Activated CD8-positive, alpha-beta memory T cell treated with anti-CD3 and anti-CD28 coated beads, Interleukin-2, amount 50 U/mL, for 4 hours (primary cell): ENCODE results near the gene DNAJB7.
A peak's percentile ranks its signal among the peaks of the same experiment; 100 is the strongest.
"Not testable (repeated sequence)": the region's sequence is repeated elsewhere in the genome, so short reads cannot be mapped to it uniquely, and the experiment has no call there.

ENCODE experiments used
- DNase-seq: peaks from one replicate; pipeline ENCODE4 v3.0.0-alpha.2; 2020

DNAJB7 gene

GRCh38 chr22:40862013-40862412 lies at the start of gene DNAJB7:
Gene DNAJB7, minus strand, starts transcription at chr22:40862113. Its CDS starts 119 bp downstream, at chr22:40861994.
- no peak for DNase-seq

DNA sequence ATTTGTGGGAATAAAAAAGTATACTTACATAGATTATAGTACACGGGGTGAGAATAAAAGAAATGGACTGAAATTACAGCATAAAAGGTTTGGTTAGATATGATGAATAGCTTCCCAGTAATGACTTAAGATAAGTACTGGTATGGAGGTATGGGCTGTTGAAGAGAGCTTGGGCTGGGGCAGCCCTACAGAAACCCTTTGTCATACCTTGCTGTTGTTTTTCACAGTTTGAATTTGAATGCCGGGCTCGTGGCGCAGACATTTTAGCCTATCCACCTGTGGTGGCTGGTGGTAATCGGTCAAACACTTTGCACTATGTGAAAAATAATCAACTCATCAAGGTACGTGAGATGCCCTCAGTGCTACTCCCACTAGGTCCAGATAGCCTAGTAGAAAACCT lies 47.0 kb upstream of the DNAJB7 start:
- DNase-seq, result no peak

GRCh38 chr22:40904101-40904500 lies 42.2 kb upstream of the DNAJB7 start:
- no peak for DNase-seq

- no peak for DNase-seq
Observed at GRCh38 chr22:40898850-40899357, 37.0 kb upstream of the DNAJB7 start.

DNA sequence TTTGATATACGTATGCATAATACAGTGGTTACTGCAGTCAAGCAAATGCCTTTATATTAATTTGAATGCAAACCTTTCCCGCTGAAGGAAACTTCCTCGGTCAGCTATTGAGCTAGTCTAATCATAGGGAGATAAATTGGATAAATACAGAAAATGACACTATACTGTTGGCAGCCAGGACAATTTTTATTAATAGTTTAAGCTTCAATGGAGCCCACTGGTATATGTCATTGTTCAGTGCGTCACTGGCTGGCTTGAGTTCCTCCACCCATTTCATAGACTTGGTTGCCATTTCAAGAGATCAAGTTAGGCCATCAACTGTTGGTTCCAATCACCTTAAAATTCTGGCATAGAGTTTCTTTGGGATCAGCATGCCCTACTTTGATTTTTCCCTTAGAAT lies 32.5 kb upstream of the DNAJB7 start:
- DNase-seq, result no peak

DNA sequence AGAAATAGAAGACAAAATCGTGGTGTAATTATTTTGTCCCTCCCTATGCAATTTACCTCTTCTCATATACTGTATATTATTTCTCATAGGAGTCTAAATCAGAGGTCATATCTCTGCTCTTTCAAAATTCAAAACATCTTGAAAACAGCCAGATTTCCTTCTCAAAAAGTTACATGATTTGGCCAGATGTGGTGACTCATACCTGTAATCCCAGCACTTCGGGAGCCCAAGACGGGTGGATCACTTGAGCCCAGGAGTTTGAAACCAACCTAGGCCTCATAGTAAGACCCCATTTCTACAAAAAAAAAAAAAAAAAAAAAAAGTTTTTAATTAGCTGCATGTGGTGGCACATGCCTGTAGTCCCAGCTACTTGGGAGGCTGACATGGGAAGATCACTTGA lies 29.0 kb upstream of the DNAJB7 start:
- no peak for DNase-seq

DNA sequence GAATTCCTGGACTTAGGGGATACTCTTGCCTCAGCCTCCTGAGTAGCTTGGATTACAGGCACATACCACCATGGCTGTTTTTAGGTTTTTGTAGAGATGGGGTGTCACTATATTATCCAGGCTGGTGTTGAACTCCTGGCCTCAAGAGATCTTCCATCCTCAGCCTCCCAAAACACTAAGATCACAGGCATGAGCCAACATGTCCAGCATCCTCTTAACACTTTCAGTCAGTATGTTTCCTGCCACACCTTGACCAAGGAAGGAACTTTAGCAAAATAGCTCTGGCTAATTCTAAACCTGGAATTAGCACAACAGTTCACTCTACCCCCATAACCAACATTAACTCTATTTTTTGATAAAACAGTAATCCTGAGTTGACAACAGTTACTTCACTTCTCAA lies 27.2 kb upstream of the DNAJB7 start:
- no peak for DNase-seq

DNA sequence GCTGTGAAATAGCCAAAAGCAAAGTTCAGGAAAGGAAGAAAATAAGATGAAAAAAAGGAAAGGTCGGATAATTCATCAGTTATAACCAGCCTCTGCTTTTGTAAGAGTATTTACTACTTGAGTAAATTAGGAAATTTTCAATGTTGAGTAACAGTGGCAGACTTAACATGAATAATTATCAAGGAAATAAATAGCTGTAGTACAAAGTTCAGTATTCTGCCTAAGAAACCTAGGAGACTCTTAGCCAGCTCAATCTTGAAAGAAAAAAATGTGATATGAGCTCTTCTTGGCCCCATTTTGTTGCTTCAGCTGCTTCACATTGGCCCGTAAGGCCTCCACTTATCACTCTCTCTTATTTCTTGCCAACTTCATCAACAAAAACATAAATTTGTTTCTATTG lies 17.0 kb upstream of the DNAJB7 start:
- DNase-seq, result no peak

GRCh38 chr22:40877488-40877887 lies 15.6 kb upstream of the DNAJB7 start:
- DNase-seq, result no peak

DNA sequence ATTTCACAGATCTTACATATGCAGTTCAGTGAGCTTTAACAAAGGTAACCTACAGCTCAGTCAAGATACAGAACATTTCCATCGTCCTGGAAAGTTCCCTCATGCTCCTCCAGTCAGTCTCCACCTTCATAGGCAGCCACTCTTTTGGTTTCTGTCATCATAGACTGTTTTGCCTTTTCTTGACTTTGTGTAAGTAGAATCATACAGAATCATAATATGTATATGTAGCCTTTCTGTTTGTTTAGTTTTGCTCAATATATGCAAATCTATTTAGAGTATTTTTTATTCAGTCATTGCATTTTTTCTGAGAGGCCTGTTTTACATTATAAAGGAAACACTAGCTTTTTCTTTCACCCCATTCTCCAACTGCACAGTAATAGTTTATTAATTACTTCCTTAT lies 15.0 kb upstream of the DNAJB7 start:
- no peak for DNase-seq

DNA sequence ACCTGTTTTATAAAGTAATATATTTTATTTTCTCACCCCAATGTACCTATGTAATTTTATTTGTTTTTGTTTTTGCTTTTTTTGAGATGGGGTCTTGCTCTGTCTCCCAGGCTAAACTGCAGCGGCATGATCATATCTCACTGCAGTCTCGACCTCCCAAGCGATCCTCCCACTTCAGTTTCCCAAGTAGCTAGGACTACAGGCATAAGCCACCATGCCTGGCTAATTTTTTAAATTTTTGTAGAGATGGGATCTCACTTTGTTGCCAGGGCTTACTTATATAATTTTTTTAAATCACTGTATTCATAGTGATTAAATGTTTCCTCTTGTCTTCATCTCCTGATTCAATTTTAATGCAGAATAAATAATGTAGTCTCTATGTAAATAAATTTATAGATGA lies 13.2 kb upstream of the DNAJB7 start:
- DNase-seq, result no peak

DNA sequence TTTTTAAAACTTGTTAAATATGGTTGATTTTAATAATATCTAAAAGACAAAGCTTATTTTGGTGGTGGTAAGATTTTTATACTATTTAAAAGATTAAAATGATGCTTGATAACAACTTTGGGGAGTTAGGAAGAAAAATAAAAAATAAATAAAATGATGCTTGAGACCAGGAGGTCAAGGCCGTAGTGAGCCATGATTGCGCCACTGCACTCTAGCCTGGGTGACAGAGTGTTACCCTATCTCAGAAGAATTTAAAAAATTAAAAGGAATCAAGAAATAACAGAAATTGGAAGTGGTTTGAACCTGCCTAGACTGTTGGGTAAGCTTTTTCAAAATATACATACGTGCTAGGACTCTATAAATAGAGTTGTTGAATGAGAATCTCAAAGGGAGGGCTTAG lies 12.1 kb upstream of the DNAJB7 start:
- no peak for DNase-seq

DNA sequence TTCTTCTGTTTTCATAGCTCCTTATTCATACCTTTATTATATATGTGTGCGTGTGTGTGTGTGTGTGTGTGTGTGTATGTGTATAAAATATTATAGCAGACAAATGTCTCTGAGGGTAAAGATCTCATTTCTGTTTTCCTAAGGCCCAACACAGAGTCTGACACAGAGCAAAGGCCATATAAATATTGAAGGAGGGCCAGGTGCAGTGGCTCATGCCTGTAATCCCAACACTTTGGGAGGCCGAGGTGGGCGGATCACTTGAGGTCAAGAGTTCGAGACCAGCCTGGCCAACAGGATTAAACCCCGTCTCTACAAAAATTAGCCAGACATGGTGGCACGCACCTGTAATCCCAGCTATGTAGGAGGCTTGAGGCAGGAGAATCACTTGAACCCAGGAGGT lies 6.5 kb upstream of the DNAJB7 start:
- not testable (repeated sequence) for DNase-seq

DNA sequence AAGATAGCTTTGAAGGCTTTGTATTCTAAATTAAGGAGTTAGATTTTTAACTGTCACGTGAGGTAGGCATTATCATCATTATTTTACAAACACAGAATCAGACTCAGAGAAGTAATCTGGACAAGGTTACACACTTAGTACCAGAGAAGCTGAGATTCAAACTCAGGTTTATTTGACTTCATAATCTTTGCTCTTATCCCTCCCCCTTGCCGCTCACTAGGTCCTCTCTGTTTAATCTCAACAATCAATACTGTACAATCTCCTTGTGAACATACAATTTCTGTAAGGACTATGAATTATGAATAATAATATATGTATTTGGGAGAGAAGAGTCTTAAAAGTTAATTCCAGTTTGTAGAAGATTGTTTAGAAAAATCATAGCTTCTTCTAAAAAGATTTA lies 5.2 kb upstream of the DNAJB7 start:
- no peak for DNase-seq

DNA sequence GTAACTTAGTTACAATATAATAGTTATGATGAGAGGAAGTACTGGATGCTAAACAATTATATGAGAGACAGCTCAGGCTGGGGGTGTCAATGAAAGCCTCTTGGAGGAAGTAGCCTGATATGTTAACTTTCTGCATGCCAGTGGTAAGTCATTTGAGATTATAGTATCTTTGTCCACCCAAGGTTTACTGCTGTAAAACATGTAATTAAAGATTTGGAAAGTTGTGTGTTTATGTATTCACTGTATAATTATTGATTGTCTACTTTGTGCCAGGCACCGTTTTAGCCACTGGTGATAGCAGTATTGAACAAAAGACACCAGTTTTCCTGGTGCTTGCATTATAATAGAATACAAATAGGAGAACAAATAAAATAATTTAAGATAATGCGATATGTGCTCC lies 624 bp upstream of the DNAJB7 start:
- no peak for DNase-seq

DNA sequence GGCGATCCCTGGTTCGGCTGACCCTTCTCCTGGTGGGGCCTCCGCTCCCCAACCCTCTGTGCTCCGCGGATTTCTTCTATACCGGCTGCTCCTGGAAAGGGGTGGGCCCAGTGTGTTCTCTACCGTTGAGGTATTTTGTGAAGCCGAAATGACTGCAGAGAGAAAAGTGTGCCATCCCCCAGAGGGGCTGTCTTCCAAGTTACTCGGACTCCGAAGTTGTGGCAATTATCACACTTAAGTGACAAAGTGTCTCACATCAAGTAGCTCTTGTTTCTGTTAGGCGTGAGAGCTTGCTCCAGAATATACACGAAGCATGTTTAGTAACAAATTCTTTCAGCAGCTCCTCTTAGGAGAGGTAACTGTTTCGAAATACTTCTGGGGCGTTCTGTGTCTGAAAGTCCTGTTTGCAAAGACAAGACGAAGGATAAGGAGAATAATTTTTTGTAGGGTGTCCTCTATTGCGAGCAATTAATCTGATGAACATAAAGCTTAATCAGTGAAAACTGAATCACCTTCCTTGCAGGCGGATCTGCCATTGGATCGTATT lies 4.5 kb downstream of the DNAJB7 start:
- no peak for DNase-seq

- peak; percentile 98 for DNase-seq
Observed at GRCh38 chr22:40856513-40857308, 5.2 kb downstream of the DNAJB7 start, which contains the start of the genes ST13 and XPNPEP3. Gene ST13, minus strand, starts transcription at chr22:40856639. Its CDS starts 99 bp downstream, at chr22:40856540. Gene XPNPEP3, plus strand, starts transcription at chr22:40857148. Its CDS starts 34 bp downstream, at chr22:40857182.

- no peak for DNase-seq
Observed at GRCh38 chr22:40855979-40856512, 5.9 kb downstream of the DNAJB7 start.

DNA sequence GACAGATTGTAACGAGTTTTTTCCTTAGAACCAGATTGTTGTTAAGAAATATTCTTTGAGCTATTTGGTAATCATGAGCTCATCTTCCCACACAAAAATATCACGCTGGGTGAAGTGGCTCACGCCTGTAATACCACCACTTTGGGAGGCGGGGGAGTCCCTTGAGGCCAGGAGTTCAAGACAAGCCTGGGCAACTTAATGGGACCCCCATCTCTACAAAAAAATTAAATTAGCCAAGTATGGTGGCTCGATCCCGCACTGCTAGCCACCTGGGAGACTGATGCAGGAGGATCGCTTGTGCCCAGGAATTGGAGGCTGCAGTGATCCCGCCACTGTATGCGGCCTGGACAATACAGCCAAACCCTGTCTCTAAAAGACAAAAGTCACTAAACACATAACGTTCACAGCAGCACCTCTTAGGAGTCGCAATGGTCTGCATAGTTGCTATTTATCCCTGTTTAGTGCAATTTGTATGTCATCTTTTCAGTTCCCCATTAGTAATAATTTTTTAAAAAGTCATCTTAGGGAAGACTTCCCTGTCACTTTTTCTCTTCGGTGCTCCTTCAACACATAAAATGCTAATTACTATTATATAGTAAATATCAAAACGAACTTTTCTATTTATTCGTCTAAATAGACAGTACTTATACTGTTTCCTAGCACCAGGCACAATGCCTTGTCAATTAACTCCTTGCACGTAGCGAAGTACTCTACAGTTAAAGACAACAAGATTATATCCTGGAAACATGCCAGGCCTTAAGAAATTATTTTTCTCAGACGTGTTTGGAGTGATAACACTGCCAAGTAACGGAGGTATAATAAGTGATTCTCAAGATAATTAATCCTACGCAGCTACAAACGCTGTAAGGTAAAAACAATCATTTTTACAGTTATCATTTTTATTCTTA lies 6.6 kb downstream of the DNAJB7 start:
- no peak for DNase-seq

- no peak for DNase-seq
Observed at GRCh38 chr22:40853961-40854360, 8.0 kb downstream of the DNAJB7 start.

DNA sequence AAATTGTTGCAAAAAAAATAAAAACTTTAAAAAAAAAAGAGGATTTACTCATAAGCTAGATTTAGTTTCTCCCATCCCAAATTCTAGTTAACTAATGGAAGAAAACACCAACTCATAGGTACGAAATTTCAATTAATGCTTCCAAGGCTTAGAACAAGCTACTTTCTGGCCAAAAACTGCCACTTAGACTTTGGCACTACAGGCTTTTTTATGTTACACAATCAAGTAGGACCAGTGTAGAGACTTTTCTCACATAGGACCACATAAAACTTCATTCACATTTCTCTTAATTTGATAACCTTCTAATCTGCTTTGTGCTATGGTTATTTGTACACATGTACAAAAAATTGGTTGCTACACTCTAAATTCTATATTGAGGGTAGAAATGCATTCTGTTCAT lies 8.6 kb downstream of the DNAJB7 start:
- no peak for DNase-seq

DNA sequence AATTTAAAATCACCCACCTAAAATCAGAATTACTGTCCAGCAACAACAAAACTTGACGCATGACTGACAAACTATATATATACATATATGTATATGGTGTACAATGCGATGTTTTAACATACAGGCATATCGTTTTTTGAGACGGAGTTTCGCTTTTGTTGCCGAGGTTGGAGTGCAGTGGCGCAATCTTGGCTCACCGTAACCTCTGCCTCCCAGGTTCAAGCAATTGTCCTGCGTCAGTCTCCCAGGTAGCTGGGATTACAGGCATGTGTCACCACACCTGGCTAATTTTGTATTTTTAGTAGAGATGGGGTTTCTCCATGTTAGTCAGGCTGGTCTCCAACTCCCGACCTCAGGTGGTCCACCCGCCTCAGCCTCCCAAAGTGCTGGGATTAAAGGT lies 16.1 kb downstream of the DNAJB7 start:
- DNase-seq, result not testable (repeated sequence)

GRCh38 chr22:40844951-40845350 lies 17.0 kb downstream of the DNAJB7 start:
- DNase-seq, result no peak
